GM19468 (cell line): Measurements from ENCODE around the gene TEAD1.
"Not testable (repeated sequence)": the region's sequence is repeated elsewhere in the genome, so short reads cannot be mapped to it uniquely, and the experiment has no call there.

Experiments used
- ATAC-seq: cut with Tn5 transposase; IDR thresholded peaks from one replicate; pipeline ENCODE4 v1.9.1; 2021; ENCODE audit warnings: mild to moderate bottlenecking, moderate library complexity, moderate number of reproducible peaks; ENCODE audit not compliant: unreplicated experiment; ENCODE audit errors: extremely low read depth

Gene TEAD1

GRCh38 chr11:12877508-12877907, 203.3 kb downstream of the TEAD1 start:
- not testable (repeated sequence) for ATAC-seq

- ATAC-seq = no peak
Observed at GRCh38 chr11:12880327-12880726, 206.1 kb downstream of the TEAD1 start.

- no peak for ATAC-seq
Observed at GRCh38 chr11:12882670-12883069, 208.4 kb downstream of the TEAD1 start.

GRCh38 chr11:12884751-12885318, 210.6 kb downstream of the TEAD1 start:
- ATAC-seq = no peak

- no peak for ATAC-seq
Observed at GRCh38 chr11:12885717-12886239, 211.6 kb downstream of the TEAD1 start.

GRCh38 chr11:12886508-12886907, 212.3 kb downstream of the TEAD1 start:
- no peak for ATAC-seq

GRCh38 chr11:12888525-12889158, 214.4 kb downstream of the TEAD1 start:
- ATAC-seq = no peak

GRCh38 chr11:12889243-12889642, 215.0 kb downstream of the TEAD1 start:
- no peak for ATAC-seq

GRCh38 chr11:12890476-12890875, 216.3 kb downstream of the TEAD1 start:
- no peak for ATAC-seq

GRCh38 chr11:12893787-12894672, 219.8 kb downstream of the TEAD1 start:
- no peak for ATAC-seq

GRCh38 chr11:12897390-12897789, 223.2 kb downstream of the TEAD1 start:
- ATAC-seq = no peak

GRCh38 chr11:12897867-12898266, 223.6 kb downstream of the TEAD1 start:
- ATAC-seq = no peak

- no peak for ATAC-seq
Observed at GRCh38 chr11:12900496-12900895, 226.3 kb downstream of the TEAD1 start.

- no peak for ATAC-seq
Observed at GRCh38 chr11:12901272-12901671, 227.1 kb downstream of the TEAD1 start.

- ATAC-seq = no peak
Observed at GRCh38 chr11:12901874-12902481, 227.8 kb downstream of the TEAD1 start.

- ATAC-seq = no peak
Observed at GRCh38 chr11:12902791-12903486, 228.7 kb downstream of the TEAD1 start.

- ATAC-seq = no peak
Observed at GRCh38 chr11:12905435-12905834, 231.2 kb downstream of the TEAD1 start.

- ATAC-seq = no peak
Observed at GRCh38 chr11:12906501-12906900, 232.3 kb downstream of the TEAD1 start.

- no peak for ATAC-seq
Observed at GRCh38 chr11:12909879-12910278, 235.7 kb downstream of the TEAD1 start.

GRCh38 chr11:12914400-12914912, 240.2 kb downstream of the TEAD1 start:
- ATAC-seq = no peak
